Epithelial cell of prostate (primary cell): ENCODE data around the gene CPHXL.
A peak's percentile ranks its signal among the peaks of the same experiment; 100 is the strongest.

ENCODE experiments used
- DNase-seq: peaks from one replicate; pipeline ENCODE4 v3.0.0-alpha.2; 2011; ENCODE audit warnings: low read depth, low spot score
- H3K27ac ChIP-seq: fragments of 450-650 bp; 2 replicates; pipeline ENCODE4 v1.5.1; 2017; ENCODE audit warnings: mild to moderate bottlenecking

CPHXL gene

DNA sequence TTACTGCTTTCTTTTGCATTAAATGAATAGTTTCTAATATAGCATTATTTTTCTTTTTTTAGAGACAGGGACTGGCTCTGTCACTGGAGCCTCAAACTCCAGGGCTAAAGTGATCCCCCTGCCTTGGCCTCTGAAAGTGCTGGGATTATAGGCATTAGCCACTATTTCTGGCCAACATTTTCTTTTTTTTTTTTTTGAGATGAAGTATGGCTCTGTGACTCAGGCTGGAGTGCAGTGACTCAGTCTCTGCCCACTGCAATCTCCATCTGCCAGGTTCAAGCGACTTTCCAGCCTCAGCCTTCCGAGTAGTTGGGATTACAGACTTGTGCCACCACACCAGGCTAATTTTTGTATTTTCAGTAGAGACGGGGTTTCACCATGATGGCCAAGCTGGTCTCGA lies 23.0 kb downstream of the CPHXL start:
- no peak for DNase-seq
- no peak overlapping the region for H3K27ac ChIP-seq

DNA sequence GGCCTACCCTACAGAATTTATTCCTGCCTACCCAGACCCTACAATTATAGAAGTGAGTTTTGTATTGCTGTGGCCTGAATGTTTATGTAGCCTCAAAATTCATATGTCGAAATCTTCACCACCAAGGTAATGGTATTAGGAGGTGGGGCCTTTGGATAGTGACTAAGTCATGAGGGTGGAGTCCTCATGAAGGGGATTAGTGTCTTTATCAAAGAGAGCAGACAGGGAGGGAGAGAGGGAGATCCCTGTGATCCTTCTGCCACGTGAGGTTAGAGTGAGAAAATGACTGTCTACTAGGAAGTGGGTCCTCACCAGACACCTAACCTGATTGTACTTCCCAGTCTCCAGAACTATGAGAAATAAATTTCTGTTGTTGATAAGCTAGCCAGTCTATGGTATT lies 24.0 kb downstream of the CPHXL start:
- DNase-seq = peak; percentile 16

DNA sequence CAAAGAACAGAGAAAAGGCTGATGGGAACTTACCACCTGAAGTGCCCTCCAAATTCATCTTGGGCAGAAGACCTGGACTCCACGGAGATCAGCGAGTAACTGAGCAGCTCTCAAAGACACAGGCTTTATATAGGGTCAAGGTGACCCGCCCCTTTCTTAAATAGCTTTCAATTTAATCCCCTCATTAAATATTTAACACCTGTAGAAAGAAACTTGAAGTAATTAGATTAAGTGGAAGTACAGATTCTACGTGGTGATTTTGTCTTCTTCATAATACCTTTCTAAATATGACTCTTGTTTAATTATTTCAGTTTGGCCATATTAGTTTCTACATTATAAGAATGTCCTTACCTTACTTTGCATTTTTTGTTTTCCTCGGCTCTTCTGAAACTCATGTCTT lies 24.9 kb downstream of the CPHXL start, which contains the start of gene DUXB:
DUXB (minus strand) TSS at position 101 of the 400 bp plus-strand sequence; CDS start at position 58, 43 bp downstream.
- no peak within 1 kb of the TSS for H3K27ac ChIP-seq
- no peak for DNase-seq

More for the DNA sequence above, 24.0 kb downstream of the CPHXL start:
- H3K27ac ChIP-seq = no peak overlapping the region

DNA sequence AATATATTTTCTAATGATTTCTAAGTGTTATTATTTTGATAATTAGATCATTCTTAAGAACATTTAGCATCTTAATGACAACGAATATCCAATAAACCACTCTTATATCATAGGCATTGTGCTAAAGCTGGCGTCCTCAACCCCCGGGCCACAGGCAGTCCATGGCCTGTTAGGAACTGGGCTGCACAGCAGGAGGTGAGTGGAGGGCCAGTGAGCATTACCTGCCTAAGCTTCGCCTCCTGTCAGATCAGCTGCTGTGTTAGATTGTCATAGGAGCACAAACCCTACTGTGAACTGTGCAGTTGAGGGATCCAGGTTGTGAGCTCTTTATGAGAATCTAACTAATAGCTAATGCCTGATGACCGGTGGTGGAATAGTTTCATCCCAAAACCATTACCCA lies 28.7 kb downstream of the CPHXL start:
- no peak overlapping the region for H3K27ac ChIP-seq
- no peak for DNase-seq

DNA sequence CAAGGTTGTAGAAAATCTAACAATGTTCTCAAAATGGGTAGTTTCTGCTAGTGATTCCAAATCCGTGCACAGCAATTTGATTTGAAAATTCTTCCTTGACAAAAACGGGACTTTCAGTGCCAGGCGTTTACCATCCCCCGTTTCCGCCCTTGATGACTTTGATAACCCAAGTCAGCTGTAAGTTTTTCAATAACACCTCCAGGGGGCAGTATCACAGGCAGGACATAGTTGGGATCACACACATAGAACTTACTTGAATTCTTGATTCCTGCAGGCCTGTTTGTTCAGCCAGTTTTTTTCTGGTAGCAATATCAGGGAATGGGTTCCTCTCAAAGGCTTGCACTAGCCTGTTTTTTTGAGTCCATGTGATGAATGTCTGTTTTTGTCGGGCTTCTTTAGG lies 30.6 kb downstream of the CPHXL start:
- no peak overlapping the region for H3K27ac ChIP-seq
- DNase-seq = no peak

DNA sequence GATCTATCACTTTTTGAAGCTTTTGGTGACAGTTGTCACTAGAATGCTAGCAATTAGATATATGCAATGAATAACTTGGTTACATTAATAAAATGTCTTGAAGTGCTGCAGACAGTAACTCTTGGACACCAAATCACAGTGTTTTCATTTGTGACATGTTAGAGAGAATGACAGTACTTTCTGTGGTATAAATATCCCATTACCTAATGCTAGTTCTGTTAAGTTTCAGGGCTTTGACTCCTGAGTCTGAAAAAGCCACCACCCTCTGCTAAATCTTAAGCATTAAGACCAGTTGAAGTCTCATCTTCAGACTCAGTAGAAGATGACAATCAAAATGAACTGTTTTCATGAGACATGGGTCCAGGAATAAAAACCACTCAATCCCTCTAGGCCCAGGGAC lies 38.9 kb downstream of the CPHXL start:
- no peak overlapping the region for H3K27ac ChIP-seq
- no peak for DNase-seq

DNA sequence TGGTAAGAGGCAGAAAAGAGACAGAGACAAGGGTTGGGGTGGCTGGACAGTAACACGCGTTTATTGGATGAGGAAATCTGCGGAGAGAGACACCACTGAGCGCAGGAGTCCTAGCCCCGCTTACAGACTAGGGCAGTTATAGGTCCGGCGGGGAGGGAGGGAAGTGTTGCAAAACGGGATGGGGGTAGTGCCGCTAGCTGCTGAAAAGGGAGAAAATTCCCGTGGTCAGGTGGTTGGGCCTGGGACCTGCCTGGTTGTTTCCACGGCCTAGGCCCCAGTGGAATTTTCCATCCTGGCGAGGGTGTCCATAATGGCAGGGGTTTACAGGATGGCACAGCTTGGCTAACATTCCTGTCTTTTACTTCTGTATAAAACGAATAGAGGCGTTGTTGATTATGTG lies 44.0 kb downstream of the CPHXL start:
- no peak for DNase-seq
- H3K27ac ChIP-seq = no peak overlapping the region

DNA sequence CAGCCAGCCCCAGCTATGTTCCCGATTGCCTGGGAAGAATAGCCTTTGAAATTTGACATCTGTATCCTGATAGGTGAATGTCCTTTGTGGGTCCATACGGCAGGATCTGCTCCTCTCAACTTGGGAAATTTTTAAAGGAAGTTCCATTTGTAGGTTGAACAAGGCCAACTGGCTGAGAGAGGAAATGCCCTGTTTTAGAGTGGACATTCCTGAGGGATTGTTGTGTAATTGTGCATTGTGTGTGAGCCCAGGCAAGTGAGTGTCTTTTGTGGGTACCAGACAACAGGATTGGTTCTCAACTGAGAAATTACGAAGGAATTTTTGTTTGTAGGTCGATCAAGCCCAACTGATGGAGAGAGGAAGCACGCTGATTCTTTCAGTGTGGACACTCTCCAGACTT lies 46.9 kb downstream of the CPHXL start:
- no peak overlapping the region for H3K27ac ChIP-seq
- no peak for DNase-seq

DNA sequence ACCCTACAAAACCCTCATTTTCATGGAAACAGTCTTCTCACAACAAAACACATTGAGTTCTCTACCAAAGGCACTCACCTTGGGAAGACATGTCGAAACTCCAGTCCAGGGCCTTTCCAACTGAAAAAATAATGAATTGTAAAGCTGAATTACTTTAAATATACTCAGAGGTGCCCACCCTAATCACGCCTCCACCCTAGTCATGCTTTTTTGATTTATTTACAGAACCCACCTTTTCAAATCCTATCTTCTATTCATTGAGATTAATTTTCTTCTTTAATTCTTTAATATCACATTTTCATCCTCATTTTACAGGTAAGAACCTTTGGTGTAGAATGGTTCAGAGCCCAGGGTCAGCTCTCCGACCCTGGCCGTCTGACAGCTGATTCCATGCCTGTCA lies 49.4 kb downstream of the CPHXL start, which contains the start of gene CPHXL2:
CPHXL2 (minus strand) TSS at position 101 of the 400 bp plus-strand sequence; CDS start at position 91, 10 bp downstream.
- DNase-seq = no peak
- no peak within 1 kb of the TSS for H3K27ac ChIP-seq

DNA sequence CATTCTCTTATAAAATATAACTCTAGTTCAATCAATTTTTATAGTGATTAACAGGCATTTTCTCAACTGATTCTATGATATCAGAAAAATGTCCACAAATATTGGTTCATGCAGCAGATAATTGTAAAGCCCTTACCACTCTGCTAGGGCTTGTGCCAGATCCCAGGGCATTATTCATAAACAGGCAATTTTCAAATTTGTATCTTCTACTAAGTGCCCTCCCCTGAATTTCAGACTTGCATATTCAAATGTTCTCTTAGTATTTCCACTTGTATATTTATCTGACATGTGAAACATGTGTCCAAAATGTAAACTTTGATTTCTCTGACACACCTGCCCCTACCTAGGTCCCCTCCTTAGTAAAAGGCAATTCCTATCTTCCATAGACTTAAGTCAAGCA lies 58.8 kb downstream of the CPHXL start:
- DNase-seq = no peak
- no peak overlapping the region for H3K27ac ChIP-seq
